GM23338 (cell line): ENCODE results near the gene PMAIP1.

ENCODE experiments used
- CREB1 ChIP-seq: fragments of 250-450 bp; sonication (Bioruptor Pico); IDR thresholded peaks from 2 replicates; pipeline ENCODE4 v1.5.0; 2020; ENCODE audit warnings: low read depth, mild to moderate bottlenecking, moderate library complexity
- EZH2 ChIP-seq: fragments of 200-600 bp; sonication (generic); IDR thresholded peaks from one replicate; pipeline ENCODE4 v1.8.0; 2017; ENCODE audit warnings: antibody characterized with exemption, mild to moderate bottlenecking, low read depth; ENCODE audit not compliant: unreplicated experiment
- EZH2phosphoT487 ChIP-seq: fragments of 200-600 bp; sonication (generic); IDR thresholded peaks from one replicate; pipeline ENCODE4 v1.8.1; 2018; ENCODE audit warnings: antibody characterized with exemption; ENCODE audit not compliant: unreplicated experiment
- JUNB ChIP-seq: IDR thresholded peaks from one replicate; pipeline ENCODE4 v1.6.1; 2016; ENCODE audit warnings: antibody characterized with exemption; ENCODE audit not compliant: unreplicated experiment
- NANOG ChIP-seq: IDR thresholded peaks from 2 replicates; pipeline ENCODE4 v1.6.1; 2016; ENCODE audit warnings: antibody characterized with exemption, borderline replicate concordance
- POLR2AphosphoS5 ChIP-seq: IDR thresholded peaks from 2 replicates; pipeline ENCODE4 v1.6.1; 2016; ENCODE audit warnings: antibody characterized with exemption, low read depth
- REST ChIP-seq: IDR thresholded peaks from one replicate; pipeline ENCODE4 v1.6.1; 2018; ENCODE audit warnings: antibody characterized with exemption; ENCODE audit not compliant: unreplicated experiment
- STAT1 ChIP-seq: IDR thresholded peaks from one replicate; pipeline ENCODE4 v1.6.1; 2016; ENCODE audit warnings: antibody characterized with exemption; ENCODE audit not compliant: unreplicated experiment
- ZNF114 ChIP-seq: fragments of 250-450 bp; sonication (Bioruptor Pico); IDR thresholded peaks from 2 replicates; pipeline ENCODE4 v1.5.0; 2020; ENCODE audit warnings: mild to moderate bottlenecking, moderate library complexity
- ZNF331 ChIP-seq: fragments of 250-450 bp; sonication (Bioruptor Pico); IDR thresholded peaks from 2 replicates; pipeline ENCODE4 v1.5.0; 2020; ENCODE audit warnings: low read depth, mild to moderate bottlenecking, moderate library complexity
- ZNF462 ChIP-seq: fragments of 250-450 bp; sonication (Bioruptor Pico); IDR thresholded peaks from 2 replicates; pipeline ENCODE4 v1.5.0; 2020; ENCODE audit warnings: mild to moderate bottlenecking, moderate library complexity
- TF ChIP-seq, protein P1 (sequence below), 2 experiments: fragments of 200-600 bp in 1 of 2; sonication (generic) in 1 of 2; conservative IDR thresholded peaks; 2 replicates each; pipeline versions ENCODE4 v1.5.1 to v1.6.1; 2016 to 2017; ENCODE audit warnings: antibody characterized with exemption in 2 of 2, low read depth in 2 of 2, mild to moderate bottlenecking in 2 of 2, moderate library complexity in 1 of 2
- TF ChIP-seq, protein P2 (sequence below): IDR thresholded peaks from 2 replicates; pipeline ENCODE4 v1.6.1; 2016; ENCODE audit warnings: antibody characterized with exemption

DNA sequence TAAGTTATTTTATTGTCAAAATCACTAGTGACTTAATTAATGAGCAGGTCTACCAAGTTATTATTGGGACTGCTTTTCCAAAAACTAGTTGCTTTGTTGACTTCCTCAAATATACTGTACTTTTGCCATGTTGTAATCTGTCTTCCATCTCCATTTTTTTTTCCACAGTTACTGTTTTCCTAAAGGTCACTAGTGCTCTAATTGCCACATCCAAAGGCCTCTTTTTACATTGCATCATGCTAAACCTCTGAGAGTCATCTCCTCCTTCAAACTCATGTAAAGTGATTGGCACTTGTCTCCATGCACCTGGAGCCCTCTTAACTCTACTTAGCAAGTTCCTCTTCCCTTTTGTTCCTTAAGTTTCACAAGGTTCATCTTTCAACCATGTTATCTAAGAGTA, 11.8 kb downstream of the PMAIP1 start:
- no peak for TF ChIP-seq EZH2
- TF ChIP-seq, protein P1, sequence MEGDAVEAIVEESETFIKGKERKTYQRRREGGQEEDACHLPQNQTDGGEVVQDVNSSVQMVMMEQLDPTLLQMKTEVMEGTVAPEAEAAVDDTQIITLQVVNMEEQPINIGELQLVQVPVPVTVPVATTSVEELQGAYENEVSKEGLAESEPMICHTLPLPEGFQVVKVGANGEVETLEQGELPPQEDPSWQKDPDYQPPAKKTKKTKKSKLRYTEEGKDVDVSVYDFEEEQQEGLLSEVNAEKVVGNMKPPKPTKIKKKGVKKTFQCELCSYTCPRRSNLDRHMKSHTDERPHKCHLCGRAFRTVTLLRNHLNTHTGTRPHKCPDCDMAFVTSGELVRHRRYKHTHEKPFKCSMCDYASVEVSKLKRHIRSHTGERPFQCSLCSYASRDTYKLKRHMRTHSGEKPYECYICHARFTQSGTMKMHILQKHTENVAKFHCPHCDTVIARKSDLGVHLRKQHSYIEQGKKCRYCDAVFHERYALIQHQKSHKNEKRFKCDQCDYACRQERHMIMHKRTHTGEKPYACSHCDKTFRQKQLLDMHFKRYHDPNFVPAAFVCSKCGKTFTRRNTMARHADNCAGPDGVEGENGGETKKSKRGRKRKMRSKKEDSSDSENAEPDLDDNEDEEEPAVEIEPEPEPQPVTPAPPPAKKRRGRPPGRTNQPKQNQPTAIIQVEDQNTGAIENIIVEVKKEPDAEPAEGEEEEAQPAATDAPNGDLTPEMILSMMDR (conservative IDR thresholded peaks at IDR 0.05; ENCODE audit: low read depth in 2 of 2), result no peak
- TF ChIP-seq JUNB, result no peak
- TF ChIP-seq ZNF331 (CRISPR knock-in tag), result no peak
- no peak for TF ChIP-seq REST
- no peak for TF ChIP-seq POLR2AphosphoS5
- no peak for TF ChIP-seq ZNF114
- no peak for TF ChIP-seq CREB1 (CRISPR knock-in tag)
- TF ChIP-seq EZH2phosphoT487, result no peak
- no peak for TF ChIP-seq STAT1
- TF ChIP-seq, protein P2, sequence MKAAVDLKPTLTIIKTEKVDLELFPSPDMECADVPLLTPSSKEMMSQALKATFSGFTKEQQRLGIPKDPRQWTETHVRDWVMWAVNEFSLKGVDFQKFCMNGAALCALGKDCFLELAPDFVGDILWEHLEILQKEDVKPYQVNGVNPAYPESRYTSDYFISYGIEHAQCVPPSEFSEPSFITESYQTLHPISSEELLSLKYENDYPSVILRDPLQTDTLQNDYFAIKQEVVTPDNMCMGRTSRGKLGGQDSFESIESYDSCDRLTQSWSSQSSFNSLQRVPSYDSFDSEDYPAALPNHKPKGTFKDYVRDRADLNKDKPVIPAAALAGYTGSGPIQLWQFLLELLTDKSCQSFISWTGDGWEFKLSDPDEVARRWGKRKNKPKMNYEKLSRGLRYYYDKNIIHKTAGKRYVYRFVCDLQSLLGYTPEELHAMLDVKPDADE, result no peak
- TF ChIP-seq ZNF462 (CRISPR knock-in tag), result no peak
- no peak for TF ChIP-seq NANOG
